Activated CD4-positive, alpha-beta T cell treated with anti-CD3 and anti-CD28 coated beads, Interleukin-10, Interleukin-2, amounts not matched to agents 100 ng/mL and 50 ng/mL, durations not matched to agents 16 hours and 8 hours (primary cell): Measurements from ENCODE around the gene ACTR10.
"Not testable (repeated sequence)": the region's sequence is repeated elsewhere in the genome, so short reads cannot be mapped to it uniquely, and the experiment has no call there.

Experiments used
- DNase-seq: peaks from one replicate; pipeline ENCODE4 v3.0.0-alpha.2; 2020

ACTR10 gene

DNA sequence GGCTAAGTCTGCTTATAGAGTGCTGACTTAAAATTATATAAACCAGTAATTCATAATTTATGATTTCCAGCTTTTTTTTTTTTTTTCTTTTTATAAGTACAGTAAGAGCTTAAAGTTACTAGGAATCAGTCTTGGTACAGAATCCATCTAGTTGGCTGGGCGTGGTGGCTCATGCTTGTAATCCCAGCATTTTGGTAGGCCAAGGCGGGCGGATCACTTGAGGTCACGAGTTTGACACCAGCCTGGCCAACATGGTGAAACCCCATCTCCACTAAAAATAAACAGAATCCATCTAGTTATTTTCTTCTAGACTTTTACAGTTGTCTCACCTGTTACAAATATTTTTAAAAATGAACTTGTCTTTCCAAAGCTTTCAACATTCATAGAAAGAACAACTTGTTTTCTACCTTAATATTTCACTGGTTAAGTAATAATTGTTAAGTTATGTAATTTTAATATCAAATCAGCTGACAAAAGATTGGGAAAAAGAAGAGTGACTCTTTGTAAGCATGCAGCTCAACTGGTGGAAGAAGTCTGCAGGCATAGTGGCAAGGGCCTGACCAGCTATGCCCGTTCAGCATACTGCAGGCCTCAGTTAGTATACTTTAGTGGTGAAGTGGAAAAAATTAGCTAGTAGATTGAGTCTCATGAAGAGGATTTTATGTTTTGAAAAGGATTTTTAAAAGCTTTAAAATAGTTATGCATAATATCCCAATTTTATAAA, 27.3 kb downstream of the ACTR10 start:
- no peak for DNase-seq

DNA sequence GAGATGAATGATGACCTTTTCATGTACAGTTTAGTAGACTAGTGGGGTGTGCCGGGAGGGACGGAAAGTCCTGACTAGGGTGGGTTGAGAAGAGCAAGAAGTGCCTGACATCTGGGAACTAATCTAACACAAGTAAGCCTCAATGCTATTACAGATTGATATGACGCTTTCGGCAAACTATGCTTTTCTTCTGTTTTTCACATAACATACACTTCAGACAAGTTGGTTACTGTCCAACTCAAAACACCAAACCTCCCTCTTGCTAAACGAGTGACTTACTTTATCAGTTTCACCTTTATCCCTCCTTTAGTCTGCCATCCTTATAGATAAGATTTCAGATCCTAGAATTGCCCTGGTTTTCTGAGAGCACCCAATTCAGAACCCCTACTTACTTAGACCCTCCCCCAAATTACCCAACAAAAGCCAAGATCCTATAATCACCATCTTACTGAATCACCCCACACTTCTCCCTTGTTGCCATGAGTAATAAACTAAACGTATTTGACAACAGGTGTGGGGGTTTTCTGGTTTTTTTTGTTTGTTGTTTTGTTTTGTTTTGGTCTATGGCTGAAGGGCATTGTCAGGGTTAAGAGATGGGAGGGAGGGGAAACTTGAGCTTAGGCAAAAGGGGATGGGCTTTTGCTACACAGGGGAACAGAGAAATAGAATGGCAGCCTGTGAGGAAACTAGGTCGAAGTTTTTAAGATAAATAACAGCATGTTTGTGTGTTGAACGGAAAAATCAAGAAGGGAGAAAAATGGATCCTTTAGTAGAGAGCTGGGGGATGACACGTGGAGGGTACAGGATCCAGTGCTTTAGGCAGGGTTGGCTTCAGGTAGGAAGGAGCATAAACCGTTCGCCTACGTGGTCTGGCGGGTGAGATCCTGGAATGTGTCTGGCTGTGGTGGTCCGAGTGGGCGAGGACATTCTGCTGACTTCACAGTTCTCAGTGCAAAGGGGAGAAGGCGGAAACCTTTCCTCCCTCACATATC, 38.6 kb downstream of the ACTR10 start:
- peak; percentile 3 for DNase-seq

DNA sequence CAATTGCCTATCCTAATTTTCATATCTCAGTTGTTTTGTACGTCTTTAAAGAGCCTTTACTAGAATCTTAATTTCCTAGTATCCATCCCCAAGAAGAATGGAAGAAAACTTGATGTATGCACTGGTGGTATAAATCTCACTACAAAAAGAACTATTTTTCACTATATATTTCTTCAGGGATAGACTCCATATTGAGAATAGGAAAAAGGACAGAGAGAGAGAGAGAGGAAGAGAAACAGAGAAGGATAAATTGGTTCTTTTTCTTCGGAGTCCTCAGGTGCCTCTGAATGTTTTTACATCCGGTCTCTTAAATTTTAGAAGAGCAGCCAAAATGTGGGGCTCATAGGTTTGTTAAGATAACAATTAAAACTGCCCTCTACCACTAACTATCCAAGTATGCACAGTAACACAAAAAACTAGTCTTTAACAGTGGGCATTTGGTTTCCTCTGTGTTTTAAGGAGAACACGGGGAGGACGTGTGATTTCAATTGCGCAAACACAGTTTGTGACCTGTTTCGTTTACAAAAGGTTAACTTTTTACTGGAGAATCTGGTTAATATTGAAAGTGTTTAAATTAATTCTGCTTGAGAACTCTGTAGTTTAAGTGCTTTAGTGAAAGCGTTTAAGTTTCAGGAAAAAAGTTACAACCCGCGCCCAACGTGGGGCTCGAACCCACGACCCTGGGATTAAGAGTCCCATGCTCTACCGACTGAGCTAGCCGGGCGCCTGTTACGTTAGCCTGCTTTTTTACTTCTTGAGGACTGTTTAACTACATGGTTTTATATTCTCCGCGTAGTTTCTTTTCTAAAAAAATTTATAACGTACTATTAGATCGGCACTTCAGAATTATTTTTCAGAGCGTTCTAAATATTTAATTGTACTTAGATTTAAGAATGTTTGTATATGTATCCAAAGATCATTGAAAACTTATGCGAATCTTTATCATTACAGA, 39.6 kb downstream of the ACTR10 start:
- peak; percentile 80 for DNase-seq

DNA sequence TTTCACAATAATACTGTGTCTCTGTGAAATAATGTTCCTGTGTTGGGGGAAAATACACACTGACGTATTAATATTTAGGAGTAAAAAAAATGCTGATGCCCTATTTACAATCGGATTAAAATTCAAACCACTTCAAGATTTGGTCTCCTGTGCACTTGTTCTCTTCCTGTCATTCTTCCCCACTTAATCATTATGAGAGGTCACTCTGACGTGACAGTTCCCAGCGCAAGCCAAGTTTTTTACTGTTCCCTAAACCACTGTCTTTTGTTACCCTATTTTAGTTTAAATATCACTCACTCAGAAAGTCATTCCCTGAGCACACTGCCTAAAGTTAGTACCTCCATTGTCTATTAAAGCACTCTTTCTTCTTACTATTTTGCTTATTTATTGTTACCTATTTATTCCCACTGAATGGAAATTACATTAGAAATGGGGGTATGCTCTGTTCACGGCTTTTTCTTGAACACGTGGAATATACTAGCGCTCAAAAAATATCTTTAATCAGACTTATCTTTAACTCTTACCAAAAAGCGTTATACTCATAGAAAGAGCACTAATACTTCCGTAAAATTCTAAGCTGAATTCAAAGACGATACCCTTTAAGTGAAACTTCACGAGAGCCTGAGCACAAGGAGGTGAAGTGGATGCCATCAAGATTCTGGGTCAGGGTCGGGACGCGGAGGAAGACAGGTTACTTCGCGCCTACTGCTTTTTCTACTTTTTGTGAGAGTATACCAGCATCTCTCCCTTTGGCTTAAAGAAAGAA, 44.0 kb downstream of the ACTR10 start:
- peak; percentile 50 for DNase-seq

DNA sequence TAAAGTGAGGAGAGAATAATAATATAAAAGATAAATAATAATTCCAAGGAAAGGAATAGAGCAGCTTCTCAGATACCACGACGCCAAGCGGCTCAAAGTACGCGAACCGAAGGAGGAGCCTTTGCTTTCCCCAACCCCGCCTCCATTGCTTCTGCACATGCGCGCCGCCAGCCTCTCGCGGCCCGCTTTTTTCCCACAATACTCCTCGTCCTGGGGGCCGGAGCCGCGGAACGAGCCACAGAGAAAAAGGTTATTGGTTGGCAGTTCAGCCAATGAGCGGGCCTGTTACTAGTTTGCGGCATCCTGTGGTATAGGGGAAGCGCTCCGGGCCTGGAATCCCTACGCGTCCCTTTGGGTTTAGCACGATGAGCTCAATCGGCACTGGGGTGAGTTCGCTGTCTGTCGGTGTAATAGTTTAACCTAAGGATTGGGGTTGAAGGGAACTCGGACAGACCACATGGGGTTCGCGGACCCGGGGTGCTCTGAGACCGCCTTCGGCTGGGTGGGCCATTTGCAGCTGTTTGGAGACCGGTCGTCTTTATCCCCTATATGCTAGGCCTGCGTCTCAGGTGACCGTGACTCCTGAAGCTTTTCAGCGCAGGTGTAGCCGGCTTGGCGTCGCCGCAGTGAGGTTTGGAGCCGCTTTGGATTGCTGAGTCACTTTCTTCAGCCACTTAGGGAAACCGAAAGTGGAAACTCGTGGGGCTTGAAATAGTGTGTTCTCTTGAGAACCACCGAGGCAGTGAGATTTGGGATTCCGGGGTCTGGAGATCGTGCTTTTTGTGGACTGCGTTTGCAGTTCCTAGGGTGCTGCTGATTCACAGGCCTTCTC, 44.8 kb downstream of the ACTR10 start, which contains the start of gene PSMA3:
Gene PSMA3 (plus strand): TSS at position 288 of the 832 bp plus-strand sequence. CDS start 78 bp downstream, at position 366.
- peak; percentile 99 for DNase-seq

DNA sequence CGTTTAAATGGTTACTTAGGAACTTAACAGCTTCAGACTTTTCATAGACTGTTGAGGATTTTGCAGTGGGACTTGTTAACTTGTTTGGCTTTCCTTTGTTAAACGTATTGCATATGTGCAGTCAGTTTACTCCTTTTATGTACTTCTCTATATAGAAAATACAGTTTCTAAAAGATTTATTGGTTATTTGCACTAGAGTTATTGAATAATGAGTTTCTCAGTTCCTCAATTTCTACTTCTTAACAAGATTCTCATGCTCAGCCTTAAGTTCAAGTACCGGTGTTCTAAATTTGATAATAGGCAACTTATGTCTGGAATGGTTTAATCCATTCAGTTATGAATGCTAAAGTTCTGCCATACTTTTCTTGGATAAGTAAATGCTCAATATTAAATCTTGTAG, 45.6 kb downstream of the ACTR10 start:
- no peak for DNase-seq

DNA sequence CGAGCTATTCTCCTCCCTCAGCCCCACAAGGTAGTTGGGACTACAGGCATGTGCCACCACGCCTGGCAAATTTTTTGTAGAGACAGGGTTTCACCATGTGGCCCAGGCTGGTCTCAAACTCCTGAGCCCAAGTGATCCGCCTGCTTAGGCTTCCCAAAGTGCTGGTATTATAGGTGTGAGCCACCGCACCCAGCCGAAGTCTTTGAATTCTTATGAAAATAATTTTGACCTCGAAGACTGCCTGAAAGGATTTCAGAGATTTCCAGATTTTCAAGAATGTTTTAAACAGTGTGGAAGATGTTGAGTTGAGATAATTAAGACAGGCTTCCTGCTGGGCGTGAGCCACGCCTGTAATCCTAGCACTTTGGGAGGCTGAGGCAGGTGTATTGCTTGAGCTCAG, 49.7 kb downstream of the ACTR10 start:
- DNase-seq: no peak

DNA sequence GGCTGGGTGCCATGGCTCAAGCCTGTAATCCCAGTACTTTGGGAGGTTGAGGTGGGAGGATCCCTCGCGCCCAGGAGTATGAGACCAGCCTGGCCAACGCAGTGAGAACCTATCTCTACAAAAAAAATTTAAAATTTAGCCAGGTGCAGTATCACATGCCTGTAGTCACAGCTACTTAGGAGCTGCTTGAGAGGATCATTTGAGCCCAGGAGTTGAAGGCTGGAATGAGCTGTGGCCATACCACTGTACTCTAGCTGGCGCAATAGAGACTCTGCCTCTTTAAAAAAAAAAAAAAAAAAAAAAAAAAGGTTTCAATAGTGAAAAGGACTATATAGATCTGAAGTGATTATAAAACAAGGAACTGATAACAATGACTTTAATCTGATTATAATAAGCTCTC, 58.2 kb downstream of the ACTR10 start:
- no peak for DNase-seq

DNA sequence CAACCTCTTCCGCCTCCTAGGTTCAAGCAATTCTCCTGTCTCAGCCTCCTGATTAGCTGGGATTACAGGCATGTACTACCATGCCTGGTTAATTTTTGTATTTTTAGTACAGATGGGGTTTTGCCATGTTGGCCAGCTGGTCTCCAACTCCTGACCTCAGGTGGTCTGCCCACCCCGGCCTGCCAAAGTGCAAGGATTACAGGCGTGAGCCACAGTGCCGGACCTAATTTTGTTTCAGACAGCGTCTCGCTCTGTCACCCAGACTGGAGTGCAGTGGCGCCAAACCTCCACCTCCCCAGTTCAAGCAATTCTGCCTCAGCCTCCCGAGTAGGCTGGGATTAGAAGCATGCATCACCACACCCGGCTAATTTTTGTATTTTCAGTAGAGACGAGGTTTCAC, 62.1 kb downstream of the ACTR10 start:
- DNase-seq: not testable (repeated sequence)

DNA sequence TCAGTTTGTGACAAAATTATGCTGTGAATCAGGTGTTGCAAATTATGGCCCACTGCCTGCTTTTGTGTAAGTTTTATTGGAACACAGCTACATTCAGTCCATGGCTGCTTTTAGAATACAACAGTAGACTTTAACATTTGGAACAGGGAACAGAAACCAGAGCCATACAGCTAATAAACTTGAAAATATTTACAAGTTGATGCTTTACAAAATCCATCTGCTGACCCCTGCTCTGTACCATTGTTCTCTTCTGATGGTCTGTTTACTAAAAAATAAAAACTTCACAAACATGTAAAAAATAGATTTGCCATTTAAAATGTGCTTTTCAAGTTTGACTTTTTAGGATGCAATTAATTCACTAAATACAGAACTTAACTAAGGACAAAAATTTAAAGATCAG, 65.5 kb downstream of the ACTR10 start:
- no peak for DNase-seq

DNA sequence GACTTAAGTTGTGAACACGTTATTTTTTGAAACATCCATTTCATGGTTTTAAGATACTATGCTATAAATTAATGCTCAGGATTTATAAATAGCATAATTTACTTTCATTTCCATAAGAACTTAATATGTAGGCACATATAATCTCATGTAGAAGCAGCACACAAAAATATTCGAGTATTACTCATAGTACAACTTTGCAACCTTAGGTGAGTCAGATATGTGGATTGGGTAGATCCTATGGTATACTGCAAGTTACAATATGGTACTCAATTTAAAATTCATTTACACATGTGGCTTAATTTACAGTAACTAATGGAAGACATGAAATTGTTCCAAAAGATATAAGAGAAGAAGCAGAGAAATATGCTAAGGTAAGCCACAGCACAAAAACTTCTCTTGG, 70.7 kb downstream of the ACTR10 start:
- DNase-seq: peak; percentile 28

DNA sequence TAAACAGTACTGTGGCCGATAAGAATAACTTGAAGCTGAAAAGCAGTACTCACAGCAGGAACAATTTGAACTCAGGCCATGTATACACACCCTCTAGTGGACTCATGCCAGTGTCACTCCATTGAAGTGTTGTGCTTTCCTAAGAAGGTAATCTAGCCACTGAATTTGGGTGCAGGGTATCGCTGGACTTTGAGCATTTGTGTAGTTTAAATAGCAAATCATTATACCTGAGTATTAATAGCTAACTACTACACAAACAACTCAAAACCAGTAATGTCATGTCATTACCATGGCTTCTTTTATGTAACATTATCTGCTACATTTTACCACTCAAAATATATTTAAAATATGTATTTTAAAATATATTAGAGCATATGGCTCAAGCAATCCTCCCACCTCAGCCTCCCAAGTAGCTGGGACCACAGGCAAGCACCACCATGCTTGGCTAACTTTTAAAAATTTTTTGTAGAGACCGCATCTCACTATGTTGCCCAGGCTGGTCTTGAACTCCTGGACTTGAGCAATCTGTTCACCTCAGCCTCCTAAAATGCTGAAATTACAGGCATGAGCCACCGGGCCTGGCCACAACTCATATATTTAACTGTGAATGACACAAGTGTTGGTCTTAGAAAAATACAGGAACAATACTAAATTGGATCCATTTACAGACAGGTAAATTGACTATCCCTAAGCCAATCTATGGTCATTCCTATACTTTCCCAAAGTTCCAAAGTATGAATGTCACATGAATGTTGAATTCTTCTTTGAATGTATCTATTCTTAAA, 72.8 kb downstream of the ACTR10 start:
- no peak for DNase-seq

DNA sequence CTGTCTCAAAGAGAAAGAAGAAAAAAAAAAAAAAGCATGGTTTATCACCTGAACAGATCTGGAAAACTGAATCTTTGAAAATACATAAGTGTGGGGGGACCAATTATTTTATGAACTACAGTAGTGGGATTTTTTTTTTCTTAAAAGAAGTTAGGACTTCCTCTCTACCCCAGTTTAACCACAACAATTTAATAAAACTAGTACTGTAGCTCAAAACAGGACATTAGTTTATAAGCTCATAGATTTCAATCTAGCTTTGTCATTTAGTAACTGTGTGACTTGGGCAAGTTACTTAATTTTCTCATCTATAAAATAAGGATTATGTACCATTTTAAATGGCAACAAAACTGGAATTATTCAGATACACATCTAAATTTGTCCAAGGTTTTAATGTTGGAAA, 74.9 kb downstream of the ACTR10 start:
- DNase-seq: no peak

DNA sequence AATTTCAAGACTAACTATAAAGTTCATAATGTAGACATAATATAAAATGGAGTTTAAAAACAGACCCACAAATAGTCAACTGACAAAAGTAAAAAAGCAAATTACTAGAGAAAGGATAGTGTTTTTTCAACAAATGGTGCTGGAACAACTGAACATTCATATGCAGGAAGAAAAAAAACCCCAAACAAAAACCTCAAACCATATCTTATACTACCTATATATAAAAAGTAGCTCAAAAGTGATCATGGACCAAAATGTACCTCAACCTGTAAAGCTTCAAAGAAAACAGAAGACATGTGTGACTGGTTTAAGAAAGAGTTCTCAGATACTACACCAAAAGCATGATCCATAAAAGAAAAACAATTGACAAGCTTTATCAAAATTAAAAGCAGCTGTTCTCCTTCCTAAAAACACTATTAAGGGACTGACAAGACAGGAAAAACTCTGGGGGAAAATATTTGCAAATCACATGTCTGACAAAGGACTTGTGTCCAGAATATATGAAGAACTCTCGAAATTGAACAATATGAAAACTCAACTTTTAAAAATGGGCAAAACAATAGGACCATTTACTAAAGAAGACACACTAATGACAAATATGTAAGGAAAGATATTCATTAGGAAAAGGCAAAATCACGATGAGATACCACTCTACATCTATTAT, 75.7 kb downstream of the ACTR10 start:
- DNase-seq: no peak

DNA sequence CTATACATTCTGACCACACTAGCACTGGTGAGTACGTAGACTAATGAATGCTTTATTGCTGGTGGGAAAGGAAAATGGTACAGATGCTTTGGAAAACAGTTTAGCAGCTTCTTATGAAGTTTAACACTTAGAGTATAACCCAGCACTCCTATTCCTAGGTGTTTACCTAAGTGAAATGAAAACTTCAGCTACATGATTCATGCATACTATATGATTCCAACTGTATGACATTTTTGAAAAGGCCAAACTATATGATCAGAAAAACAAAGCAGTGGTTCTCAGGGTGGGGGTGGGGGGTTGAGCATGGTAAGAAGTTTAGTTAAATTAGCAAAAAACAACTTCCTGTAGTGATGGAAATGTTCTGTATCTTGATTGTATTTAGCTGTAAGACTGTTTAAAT, 76.3 kb downstream of the ACTR10 start:
- DNase-seq: no peak

DNA sequence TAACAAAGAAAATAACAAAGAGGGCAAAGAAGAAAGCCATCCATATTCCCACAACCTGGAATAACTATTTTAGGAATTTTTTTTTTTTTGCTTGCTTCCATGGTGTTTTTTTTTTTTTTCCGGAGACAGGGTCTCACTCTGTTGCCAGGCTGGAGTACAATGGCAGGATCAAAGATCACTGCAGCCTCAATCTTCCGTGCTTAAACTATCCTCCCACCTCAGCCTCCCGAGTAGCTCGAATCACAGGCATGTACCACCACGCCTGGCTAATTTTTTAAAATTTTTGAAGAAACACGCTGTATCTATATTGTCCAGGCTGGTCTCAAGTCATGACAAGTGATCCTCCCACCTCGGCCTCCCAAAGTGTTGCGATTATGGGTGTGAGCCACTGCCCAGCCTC, 78.2 kb downstream of the ACTR10 start:
- no peak for DNase-seq

DNA sequence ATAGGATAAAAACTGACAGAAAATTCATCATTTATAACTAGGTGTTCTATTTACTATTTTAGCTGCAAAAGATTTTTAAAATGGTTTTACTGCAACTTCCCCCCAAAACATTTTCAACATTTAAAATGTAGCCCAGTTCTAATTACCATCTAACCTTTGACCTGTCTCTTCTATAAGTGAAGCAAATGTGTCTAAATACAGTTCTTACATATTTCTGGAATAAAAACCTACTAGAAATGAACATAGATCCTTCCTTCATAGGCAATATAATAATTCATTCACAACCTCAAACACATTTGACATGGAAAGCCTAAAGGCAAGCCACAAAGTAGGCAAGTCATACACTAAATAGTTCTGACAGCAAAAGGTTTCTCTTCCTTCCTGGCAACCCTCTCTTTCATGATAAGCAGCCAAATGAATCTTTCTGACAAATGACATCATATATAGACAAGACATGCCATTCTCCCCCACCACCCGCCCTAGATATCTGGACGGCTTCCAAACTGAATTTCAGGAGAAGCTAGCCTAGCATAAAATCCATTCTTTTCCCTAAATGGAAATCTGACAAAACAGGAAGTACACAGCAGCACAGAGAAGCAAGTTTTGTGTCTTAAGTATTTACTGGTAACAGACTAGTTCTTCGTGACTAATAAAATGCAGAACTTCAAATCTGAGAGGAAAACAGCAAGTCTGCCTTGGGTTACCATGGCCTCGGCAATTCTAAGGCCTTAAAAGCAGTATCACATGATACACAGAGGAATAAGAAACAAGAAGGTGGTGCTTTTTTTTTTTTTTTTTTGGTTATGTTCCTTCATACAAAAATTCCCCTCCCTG, 81.2 kb downstream of the ACTR10 start:
- peak; percentile 57 for DNase-seq

DNA sequence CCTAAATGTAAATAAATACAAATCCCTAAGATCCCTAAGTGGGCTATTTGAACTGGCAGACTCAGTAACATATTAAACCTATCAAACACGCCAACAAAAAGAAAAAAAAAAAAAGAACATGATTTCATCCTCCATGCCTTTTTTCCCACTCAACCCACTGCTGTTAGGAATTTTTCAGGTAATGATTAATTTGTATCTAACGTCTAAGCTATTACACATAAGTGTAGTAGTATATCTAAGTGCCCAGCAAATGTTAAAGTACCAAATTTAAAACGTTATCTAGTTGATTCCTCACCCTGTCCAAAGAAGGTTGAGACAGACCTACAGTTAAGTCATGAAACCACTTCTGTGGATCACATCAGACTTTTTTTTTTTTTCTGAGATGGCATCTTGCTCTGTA, 82.0 kb downstream of the ACTR10 start:
- no peak for DNase-seq
